Suppressor macrophage (primary cell): ENCODE measurements around the gene HMCN1.
"Not testable (repeated sequence)": the region's sequence is repeated elsewhere in the genome, so short reads cannot be mapped to it uniquely, and the experiment has no call there.

Source experiments
- DNase-seq, 4 experiments: peaks; one replicate each; pipeline ENCODE4 v3.0.0-alpha.2; 2020 to 2022

The HMCN1 gene

DNA sequence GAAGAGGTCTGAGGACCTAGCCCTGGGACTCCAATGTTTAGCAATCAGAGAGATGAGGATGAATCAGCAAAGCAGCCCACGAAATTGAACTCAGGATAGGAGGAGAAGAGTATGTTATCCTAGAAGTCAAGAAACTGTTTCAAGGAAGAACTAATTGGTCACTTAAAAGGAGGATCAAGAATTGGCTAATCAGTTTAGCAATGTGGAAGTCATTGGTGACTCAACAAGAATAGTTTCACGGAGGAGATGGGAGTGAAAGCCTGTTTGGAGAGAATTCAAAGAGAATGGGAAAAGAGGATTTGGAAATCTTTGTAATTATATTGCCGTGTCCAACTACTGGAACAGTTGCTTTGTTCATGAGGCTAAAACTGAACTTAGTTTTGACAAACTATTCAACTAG lies 7.4 kb downstream of the HMCN1 start:
- DNase-seq: peak in 2 of 4 experiments; percentile 2 to 16

GRCh38 chr1:185742403-185742802 lies 8.2 kb downstream of the HMCN1 start:
- no peak for DNase-seq

DNA sequence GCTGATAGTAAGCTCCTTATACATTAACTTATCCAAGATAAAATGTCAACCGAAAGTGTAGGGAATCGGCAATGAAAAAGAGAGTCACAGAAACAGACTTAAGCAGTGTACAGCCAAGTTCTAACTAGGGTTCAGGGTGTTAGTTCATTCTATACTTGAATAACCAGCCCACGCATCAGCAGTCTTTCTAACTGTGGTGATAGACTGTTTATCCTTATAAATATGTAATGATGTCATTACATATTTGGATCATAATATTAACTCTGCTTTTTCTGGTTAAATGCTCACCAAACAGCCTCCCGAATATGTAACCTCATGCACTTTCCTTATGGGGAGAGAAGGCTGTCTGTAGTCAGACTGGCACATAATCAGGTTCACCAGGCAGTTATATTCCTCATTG lies 11.0 kb downstream of the HMCN1 start:
- DNase-seq: no peak

DNA sequence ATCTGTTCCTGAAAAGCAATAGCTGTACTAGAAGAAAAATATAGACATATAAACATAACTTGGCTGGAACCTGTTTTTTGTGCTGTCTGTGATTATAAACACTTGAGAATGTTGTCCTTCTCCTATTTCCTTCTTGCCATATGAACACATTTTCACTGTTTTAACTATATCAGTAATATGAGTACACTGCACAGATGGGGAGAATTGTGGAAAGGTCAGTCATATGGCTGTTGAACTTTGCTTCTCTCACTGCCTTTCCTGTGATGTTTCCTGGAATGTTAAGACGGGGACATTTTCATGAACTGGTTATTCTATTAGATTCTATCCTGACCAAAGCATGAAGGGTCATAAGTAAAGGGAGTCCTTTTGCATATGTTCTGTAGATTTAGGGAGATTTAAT lies 24.9 kb downstream of the HMCN1 start:
- no peak for DNase-seq

GRCh38 chr1:185761841-185762240 lies 27.6 kb downstream of the HMCN1 start:
- no peak for DNase-seq

DNA sequence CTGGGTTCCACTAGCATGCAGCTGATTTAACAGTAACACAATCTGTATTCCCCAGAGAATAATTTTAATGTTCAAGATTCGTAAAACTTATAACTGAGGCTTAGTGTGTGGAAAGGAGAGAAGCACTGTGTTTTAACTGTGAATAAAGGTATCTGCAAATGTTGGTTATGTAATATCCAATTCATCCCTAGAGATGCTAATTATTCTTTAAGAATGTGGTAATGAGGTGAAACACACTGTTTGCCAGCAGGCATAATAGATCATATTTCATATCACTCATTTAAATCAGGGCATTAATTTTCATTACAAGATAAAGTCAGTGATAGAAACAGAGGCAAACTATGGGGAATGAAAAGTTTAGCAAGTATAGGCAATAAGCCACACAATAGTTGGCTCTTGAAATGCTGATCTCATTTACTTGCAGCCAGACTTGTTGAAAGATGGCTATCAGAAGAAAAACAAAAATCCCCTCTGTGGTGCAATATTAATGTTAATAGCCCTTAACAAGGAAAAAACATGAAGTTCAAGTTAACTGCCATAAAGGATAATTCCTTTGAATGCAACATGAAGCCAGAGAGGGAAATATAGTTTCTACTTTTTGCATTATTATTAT lies 33.4 kb downstream of the HMCN1 start:
- DNase-seq: no peak

DNA sequence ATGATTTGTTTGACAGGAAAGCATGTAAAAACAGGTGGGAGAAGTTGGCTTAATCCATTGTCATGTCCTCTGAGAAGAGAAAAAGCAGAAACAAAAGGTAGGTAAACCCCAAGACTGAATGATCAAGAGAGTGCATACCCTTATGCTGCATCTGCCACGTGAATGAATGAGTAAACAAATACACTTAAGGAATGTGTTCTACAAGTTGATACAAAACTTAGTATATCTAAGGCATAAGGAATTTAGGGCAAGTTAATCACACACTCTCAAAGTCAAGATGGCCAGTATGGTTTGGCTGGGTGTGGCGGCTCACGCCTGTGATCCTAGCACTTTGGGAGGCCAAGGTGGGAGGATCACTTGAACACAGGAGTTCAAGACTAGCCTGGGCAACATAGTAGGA lies 34.2 kb downstream of the HMCN1 start:
- no peak for DNase-seq

- DNase-seq: no peak
Measured at GRCh38 chr1:185769136-185769535, 34.9 kb downstream of the HMCN1 start.

- no peak for DNase-seq
Measured at GRCh38 chr1:185774394-185774793, 40.2 kb downstream of the HMCN1 start.

- no peak for DNase-seq
Measured at GRCh38 chr1:185775501-185775900, 41.3 kb downstream of the HMCN1 start.

DNA sequence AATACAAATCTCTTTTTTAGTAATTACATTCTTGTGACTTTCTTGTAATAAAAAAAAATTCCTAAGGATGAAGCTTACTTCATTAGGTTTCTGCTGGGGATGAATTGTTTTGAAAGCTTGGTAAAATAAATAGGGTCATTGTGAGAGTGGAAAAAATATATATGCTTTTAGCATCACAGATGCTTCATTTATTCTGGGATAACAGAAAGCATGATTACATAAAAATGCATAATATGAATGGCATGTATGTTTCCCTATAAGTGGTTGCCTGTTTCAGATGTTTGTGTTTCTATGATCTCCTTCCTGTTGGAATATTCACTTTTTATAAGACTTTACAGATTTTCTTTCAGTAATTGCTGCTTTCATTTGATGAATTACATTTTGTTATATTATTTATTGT lies 42.3 kb downstream of the HMCN1 start:
- no peak for DNase-seq

DNA sequence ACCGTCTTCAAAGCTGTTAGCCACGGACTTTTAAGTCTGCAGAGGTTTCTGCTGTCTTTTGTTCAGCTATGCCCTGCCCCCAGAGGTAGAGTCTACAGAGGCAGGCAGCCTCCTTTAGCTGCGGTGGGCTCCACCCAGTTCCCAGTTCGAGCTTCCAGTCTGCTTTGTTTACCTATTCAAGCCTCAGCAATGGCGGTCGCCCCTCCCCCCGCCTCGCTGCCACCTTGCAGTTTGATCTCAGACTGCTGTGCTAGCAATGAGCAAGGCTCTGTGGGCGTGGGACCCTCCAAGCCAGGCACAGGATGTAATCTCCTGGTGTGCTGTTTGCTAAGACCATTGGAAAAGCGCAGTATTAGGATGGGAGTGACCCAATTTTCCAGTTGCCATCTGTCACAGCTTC lies 49.7 kb downstream of the HMCN1 start:
- not testable (repeated sequence) for DNase-seq

DNA sequence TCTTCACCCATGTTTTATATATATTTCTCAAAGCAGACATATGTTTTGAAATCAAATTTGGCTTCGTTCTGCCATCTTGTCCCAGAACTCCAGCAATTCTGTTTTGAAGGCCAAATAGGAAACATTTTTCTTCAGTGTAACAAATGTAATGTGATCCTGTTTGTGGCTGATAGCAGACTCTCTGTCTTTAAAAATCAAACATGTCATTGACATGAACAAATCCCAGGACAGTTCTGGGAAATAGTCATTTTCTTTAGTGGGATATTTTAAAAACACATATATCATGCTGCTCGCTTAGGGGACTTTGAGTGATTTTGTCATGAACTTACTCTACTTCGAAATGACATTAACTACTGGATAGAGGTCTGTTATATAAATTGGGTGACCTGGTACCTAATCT lies 51.4 kb downstream of the HMCN1 start:
- DNase-seq: no peak

- DNase-seq: no peak
Measured at GRCh38 chr1:185786524-185786923, 52.3 kb downstream of the HMCN1 start.

DNA sequence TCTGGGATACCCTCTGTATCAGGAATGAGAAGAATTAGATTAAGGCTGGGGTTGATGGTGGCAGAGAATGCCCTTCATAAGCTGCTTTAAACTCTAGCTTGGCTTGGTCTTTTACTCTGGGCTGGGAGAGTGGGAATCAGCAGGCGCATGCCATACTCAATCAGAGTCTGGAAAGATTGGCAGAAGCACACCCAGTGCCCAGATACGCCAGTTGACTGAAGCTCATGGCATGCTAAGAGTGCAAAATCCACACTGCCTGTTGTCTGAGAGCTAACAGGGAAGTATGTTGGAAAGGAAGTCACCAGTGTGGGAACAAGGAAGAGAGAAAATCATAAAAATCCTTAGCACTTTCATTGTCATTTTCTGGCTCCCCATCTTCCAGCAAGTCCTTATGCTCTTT lies 53.0 kb downstream of the HMCN1 start:
- peak in 1 of 4 experiments; percentile 2 for DNase-seq

- DNase-seq: no peak
Measured at GRCh38 chr1:185788386-185788785, 54.2 kb downstream of the HMCN1 start.

GRCh38 chr1:185789501-185790193 lies 55.5 kb downstream of the HMCN1 start:
- DNase-seq: no peak

DNA sequence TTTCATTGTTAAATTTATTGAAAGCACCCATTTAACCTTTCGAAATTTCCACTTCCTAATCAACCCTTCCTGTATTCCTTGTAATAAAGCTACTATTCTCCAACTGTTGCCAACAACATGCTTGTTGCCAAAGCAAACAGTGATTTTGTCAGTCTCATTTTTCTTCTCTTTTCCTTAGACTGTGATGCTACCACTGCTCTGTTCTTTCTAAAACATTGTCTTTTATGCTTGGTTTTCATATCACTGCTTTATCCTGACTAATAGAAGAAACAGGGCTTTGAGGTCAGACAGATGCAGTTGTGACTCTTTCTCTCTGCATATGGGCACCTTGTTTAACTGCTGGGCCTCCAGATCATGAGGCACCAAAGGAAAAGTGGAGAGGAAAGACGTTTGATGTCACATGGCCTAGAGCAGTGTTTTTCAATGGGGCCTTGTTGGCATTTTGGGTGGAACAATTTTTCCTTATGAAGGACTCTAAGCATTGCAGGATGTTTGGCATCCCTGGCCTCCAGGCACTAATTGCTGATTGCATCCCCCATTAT lies 56.1 kb downstream of the HMCN1 start:
- no peak for DNase-seq

DNA sequence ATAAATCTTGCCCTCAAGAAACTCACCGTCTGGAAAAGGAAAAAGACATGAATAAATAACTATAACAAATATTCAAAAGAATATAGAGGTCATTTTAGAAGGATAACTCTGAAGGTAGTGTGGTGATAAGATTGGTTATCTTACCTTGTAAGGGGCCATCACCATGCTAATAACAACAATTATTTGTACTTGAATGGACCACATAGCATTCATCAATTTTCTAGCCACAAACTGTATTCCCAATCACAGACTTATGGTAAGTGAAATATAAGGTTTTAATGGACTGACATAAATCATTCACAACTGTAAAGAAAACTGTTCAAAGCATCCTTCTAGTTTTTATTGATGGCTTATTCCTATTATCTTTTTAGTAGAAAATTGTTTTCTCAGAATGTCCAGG lies 57.8 kb downstream of the HMCN1 start:
- DNase-seq: no peak

DNA sequence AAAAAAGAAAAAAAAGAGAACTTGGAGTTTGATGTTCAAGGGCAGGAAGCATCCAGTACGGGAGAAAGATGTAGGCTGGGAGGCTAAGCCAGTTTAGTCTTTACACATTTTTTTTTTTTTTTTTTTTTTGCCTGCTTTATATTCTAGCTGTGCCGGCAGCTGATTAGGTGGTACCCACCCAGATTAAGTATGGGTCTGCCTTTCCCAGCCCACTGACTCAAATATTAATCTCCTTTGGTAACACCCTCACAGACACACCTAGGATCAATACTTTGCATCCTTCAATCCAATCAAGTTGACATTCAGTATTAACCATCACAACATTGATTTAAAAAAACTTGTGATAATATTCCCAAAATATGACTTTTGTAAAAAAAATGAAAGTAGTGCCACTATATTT lies 60.3 kb downstream of the HMCN1 start:
- not testable (repeated sequence) for DNase-seq

- DNase-seq: no peak
Measured at GRCh38 chr1:185795181-185795580, 61.0 kb downstream of the HMCN1 start.

- no peak for DNase-seq
Measured at GRCh38 chr1:185798505-185798904, 64.3 kb downstream of the HMCN1 start.

DNA sequence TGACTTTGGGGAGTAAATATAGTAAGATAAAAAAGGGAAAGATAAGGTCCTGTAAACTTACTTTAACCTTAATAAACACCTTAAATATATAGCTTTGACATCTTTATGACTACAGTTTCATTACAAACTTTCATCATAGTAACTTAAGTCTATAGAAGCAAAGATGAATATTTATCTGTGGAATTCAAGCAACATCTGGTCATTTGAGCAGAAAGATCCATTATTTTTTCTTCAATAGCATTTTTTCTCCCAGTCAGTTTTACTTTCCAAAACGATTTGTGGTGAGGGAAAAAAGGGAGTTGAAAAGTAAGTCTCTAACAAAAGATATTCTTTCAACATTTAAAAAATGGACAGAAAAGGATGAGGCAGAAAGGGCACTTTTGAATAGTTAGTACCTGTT lies 69.0 kb downstream of the HMCN1 start:
- DNase-seq: no peak

GRCh38 chr1:185804206-185804605 lies 70.0 kb downstream of the HMCN1 start:
- no peak for DNase-seq

DNA sequence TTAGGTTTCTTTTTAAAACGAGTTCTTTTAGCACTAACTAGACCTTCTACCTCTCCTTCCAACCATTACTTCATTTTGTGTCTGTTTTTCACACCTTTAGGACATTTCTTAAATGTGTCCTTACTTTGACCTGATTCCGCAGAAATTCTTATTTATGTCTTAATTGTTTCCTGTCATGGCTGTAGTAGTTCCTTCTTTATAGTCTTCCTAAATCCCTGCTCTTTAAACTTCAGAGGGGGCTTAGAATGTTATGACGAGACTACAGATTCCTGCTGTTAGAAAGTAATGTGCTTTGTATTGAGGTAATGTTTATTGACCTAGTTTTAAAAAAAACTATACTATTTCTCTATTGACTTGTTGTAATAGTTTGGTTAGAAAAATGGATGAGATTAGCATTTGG lies 70.4 kb downstream of the HMCN1 start:
- no peak for DNase-seq
